ENCODE data around the gene FAR2. TPM values are rescaled to one million over a fixed set of nuclear protein-coding genes. Genes with fewer than 3 reads are reported as not detected.

The FAR2 gene
- polyA plus RNA-seq, 3 donors, result 14.8 to 38.0 (median 35.8) TPM

GRCh38 chr12:29208060-29208459 lies 59.0 kb downstream of the FAR2 start:
- no peak overlapping the region for H2AFZ ChIP-seq (ENCODE audit: insufficient read depth, low read depth, low read length, poor library complexity, severe bottlenecking)
- no peaks in the 10 kb centered on the region for H3K36me3 ChIP-seq (replicated peaks in 1 of 2; ENCODE audit: control insufficient read depth in 1 of 2, insufficient read depth in 2 of 2, low read length in 2 of 2)
- H3K4me1 Mint-ChIP-seq, result peaks cover 62% of the 10 kb centered on the region
- H3K9me3 Mint-ChIP-seq, result peaks cover 2 to 12% (median 5%) of the 10 kb centered on the region in 7 donors
- H3K27ac ChIP-seq (ENCODE audit: low read depth in 1 of 2, low read length in 2 of 2), result peak overlapping the region; percentile 75 to 78
- peaks cover 18% of the 10 kb centered on the region for H3K79me2 ChIP-seq (ENCODE audit: insufficient read depth, low read length)
- H3K4me1 ChIP-seq (ENCODE audit: control insufficient read depth in 1 of 2, insufficient read depth in 2 of 2, low read length in 2 of 2), result peaks cover 46 to 56% of the 10 kb centered on the region in 2 donors
- H4K20me1 ChIP-seq (ENCODE audit: insufficient read depth, low read length), result no peaks in the 10 kb centered on the region
- H3K27me3 ChIP-seq (ENCODE audit: control insufficient read depth in 2 of 2, insufficient read depth in 2 of 2, low read length in 2 of 2), result no peaks in the 10 kb centered on the region
- H3K27ac Mint-ChIP-seq, result peak overlapping the region; percentile 81 to 96 (median 90)
- peak overlapping the region; percentile 28 for H3K9ac ChIP-seq (ENCODE audit: insufficient read depth, low read length, poor library complexity, severe bottlenecking)
- H3K4me3 ChIP-seq (replicated peaks in 1 of 3; ENCODE audit: low read depth in 2 of 3, low read length in 3 of 3), result peak overlapping the region in 1 of 3 experiments; percentile 65
- intact Hi-C loops (cut with micrococcal nuclease), result loop anchor here (10.0 kb wide), 2 partner anchors 53 to 107 kb away; no protein-coding TSS in a partner anchor
- WGBS (ENCODE audit: insufficient coverage), result 0% methylated on average over 1 of the region's 2 CpGs
- peak overlapping the region; percentile 69 for H3K4me2 ChIP-seq (replicated peaks; ENCODE audit: extremely low read depth, low read length, poor library complexity, severe bottlenecking)
- no peak for TF ChIP-seq CTCF (IDR thresholded peaks at IDR 0.05)
- peaks cover 0 to 3% (median 0%) of the 10 kb centered on the region in 3 donors for H3K27me3 Mint-ChIP-seq (ENCODE audit: low read depth in 3 of 3)
- H3K4me3 Mint-ChIP-seq, result peak overlapping the region in 1 of 2 donors; percentile 44
- peak; percentile 40 to 49 (median 43) for DNase-seq
- H3K9me3 ChIP-seq (replicated peaks in 1 of 2; ENCODE audit: control insufficient read depth in 1 of 2, insufficient read depth in 1 of 2, low read length in 2 of 2), result peaks cover 0 to 4% of the 10 kb centered on the region in 2 donors
- H3K36me3 Mint-ChIP-seq, result peaks cover 0 to 4% of the 10 kb centered on the region in 2 donors

GRCh38 chr12:29208936-29209701 lies 60.0 kb downstream of the FAR2 start:
- no peaks in the 10 kb centered on the region for H3K36me3 ChIP-seq (replicated peaks in 1 of 2; ENCODE audit: control insufficient read depth in 1 of 2, insufficient read depth in 2 of 2, low read length in 2 of 2)
- Mint-ChIP-seq H3K27ac (peak overlapping the region in 2 of 7 donors; percentile 48 to 89), H3K4me3 (no peak overlapping the region), H3K36me3 (peaks cover 0 to 2% of the 10 kb centered on the region in 2 donors), H3K4me1 (peaks cover 62% of the 10 kb centered on the region), H3K27me3 (ENCODE audit: low read depth in 3 of 3) (peaks cover 0 to 3% (median 0%) of the 10 kb centered on the region in 3 donors), H3K9me3 (peaks cover 0 to 7% (median 5%) of the 10 kb centered on the region in 7 donors)
- H3K27ac ChIP-seq (ENCODE audit: low read depth in 1 of 2, low read length in 2 of 2), result peak overlapping the region in 1 of 2 donors; percentile 75
- H3K79me2 ChIP-seq (ENCODE audit: insufficient read depth, low read length), result peaks cover 15% of the 10 kb centered on the region
- H3K27me3 ChIP-seq (ENCODE audit: control insufficient read depth in 2 of 2, insufficient read depth in 2 of 2, low read length in 2 of 2), result no peaks in the 10 kb centered on the region
- intact Hi-C loops (cut with micrococcal nuclease), result loop anchor here (10.0 kb wide), 2 partner anchors 54 to 106 kb away; no protein-coding TSS in a partner anchor
- peaks cover 0 to 4% of the 10 kb centered on the region in 2 donors for H3K9me3 ChIP-seq (replicated peaks in 1 of 2; ENCODE audit: control insufficient read depth in 1 of 2, insufficient read depth in 1 of 2, low read length in 2 of 2)
- H3K4me3 ChIP-seq (replicated peaks in 1 of 3; ENCODE audit: low read depth in 2 of 3, low read length in 3 of 3), result no peak overlapping the region
- no peak overlapping the region for H3K4me2 ChIP-seq (replicated peaks; ENCODE audit: extremely low read depth, low read length, poor library complexity, severe bottlenecking)
- H4K20me1 ChIP-seq (ENCODE audit: insufficient read depth, low read length), result no peaks in the 10 kb centered on the region
- TF ChIP-seq CTCF (IDR thresholded peaks at IDR 0.05), result no peak
- no peak overlapping the region for H2AFZ ChIP-seq (ENCODE audit: insufficient read depth, low read depth, low read length, poor library complexity, severe bottlenecking)
- DNase-seq, result no peak
- no CpG with 5 or more reads among the region's 3 CpGs for WGBS (ENCODE audit: insufficient coverage)
- H3K4me1 ChIP-seq (ENCODE audit: control insufficient read depth in 1 of 2, insufficient read depth in 2 of 2, low read length in 2 of 2), result peaks cover 46 to 56% of the 10 kb centered on the region in 2 donors
- no peak overlapping the region for H3K9ac ChIP-seq (ENCODE audit: insufficient read depth, low read length, poor library complexity, severe bottlenecking)

Measured in CD14-positive monocyte (primary cell).